Measurements from ENCODE around the gene MAN1C1. TPM values are rescaled to one million over a fixed set of nuclear protein-coding genes. Genes with fewer than 3 reads are reported as not detected.
"Not testable (repeated sequence)": the region's sequence is repeated elsewhere in the genome, so short reads cannot be mapped to it uniquely, and the experiment has no call there.

MAN1C1 gene
- total RNA-seq, 1 experiment from 2014 or later = not detected

DNA sequence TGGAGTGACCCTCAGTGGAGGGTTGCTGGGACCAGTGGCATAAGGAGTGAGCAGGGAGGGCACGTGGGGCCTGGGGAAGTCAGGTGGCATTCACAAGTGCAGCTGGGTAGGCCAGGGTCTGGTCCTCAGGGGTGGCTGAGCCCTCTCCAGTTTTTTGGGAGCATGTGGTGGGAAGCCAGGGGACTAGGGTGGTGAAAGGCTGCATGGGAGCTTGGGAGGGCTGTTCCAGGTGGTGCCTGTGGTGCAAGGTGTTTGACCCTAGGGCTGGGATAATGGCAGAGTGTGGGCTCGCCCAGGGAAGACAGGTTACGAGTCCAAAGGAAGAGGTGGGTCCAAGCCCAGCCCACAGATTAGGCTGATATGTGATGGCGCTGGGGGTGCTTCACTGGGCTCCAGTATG is 30.5 kb downstream of the MAN1C1 start:
- in situ Hi-C loops (cut with HindIII; ENCODE audit: low pct_unique_long_range_greater_than_20kb, low sequenced_read_pairs) = no loop called here
- no peak for DNase-seq (ENCODE audit: low read depth)

DNA sequence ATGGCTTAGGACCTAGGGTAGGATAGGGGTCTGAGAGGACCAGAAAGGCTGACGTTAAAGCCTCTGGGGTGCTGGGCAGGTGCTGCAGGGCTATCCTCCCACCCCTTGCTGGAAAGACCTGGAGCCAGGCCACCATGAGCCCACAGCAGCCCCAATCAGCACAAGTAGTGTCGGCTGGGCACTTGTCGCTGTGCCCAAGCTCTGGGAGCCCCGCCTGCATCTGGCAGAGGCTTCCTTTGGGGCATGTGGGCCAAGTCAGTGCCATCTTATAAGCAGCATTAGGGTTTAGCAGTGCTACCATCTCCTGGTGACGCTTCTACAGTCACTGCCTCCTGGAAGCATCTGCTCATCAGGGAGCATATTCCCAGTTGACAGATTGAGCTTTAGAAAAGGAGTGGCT is 31.3 kb downstream of the MAN1C1 start:
- DNase-seq (ENCODE audit: low read depth) = no peak
- in situ Hi-C loops (cut with HindIII; ENCODE audit: low pct_unique_long_range_greater_than_20kb, low sequenced_read_pairs) = no loop called here

DNA sequence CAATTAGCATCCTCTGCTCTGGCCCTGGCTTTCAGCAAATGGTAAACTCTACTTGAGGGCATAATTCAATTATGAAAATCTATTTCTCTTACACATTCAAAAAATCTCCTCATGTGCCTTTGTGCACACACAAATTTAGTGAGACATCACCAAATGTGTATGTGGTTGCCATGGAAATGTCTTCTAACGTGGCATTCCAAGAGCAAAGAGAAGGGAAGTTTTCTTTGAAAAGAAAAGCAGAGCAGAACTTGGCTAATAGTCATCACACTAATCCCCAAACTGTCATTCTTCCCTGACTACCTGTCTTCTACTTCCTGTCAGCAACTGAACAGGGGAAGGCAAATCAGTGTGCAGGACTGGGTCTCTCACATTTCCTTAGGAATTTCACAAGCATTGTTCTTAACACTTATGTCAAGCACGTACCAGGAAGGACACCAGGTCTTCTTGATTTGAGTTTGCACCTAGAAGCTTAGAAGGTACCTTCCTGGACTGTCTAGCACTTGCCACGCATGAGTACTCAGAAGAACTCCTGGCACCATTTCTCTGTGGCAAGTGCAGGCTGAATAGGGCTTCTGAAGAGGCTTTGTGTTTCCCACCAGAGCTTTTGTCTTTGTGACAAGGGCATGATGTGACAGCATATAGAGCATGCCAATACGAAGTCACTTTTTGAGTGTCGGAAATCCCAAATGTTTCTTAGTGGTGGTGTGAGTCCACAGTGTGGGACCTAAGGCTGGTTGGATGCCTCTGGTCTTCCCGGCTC is 32.3 kb downstream of the MAN1C1 start:
- in situ Hi-C loops (cut with HindIII; ENCODE audit: low pct_unique_long_range_greater_than_20kb, low sequenced_read_pairs) = no loop called here
- DNase-seq (ENCODE audit: low read depth) = no peak

DNA sequence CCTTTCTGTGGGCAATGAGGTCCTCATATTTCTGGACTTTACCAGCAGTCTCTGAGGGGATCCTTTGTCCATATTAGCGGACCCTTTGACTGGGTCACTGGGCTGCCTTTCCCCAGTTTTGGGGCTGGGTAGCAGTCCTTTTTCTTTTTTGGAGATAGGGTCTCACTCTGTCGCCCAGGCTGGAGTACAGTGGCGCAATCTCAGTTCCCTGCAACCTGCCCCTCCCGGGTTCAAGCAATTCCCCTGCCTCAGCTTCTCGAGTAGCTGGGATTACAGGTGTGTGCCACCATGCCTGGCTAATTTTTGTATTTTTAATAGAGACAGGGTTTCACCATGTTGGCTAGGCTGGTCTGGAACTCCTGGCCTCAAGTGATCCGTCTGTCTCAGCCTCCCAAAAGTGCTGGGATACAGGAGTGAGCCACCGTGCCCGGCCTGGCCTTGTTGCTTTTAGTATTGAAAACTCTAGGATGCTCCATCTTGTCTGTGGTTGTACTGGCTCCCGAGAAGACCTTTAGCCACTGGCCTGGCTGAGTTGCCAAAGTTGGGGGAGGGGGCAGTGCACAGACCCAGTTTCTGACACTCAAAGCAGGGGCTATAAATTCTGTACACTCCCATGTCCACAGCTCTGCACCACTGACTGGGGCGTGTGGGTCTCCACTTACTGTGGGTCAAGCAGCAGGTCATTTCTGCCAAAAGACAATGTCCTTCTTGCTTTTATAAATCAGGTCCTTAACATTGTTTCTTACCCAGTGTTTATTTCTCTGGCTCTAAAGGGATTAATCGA is 33.1 kb downstream of the MAN1C1 start:
- in situ Hi-C loops (cut with HindIII; ENCODE audit: low pct_unique_long_range_greater_than_20kb, low sequenced_read_pairs) = no loop called here
- DNase-seq (ENCODE audit: low read depth) = no peak

DNA sequence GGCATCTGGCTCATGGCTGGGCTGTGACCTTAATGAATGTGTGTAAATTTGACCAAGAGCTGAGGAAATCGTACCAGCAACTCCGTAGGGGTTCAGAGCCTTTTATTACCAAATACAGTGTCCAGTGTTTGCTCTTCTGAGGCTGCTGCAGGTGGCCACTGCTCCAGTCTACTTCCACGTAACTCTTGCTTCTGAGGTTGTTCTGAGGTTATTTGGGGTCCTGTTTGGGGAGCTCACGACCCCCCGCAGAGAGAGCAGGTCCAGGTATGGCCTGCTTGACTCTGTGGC is 33.6 kb downstream of the MAN1C1 start:
- in situ Hi-C loops (cut with HindIII; ENCODE audit: low pct_unique_long_range_greater_than_20kb, low sequenced_read_pairs) = no loop called here
- no peak for DNase-seq (ENCODE audit: low read depth)

GRCh38 chr1:25651036-25651640 is 34.5 kb downstream of the MAN1C1 start:
- in situ Hi-C loops (cut with HindIII; ENCODE audit: low pct_unique_long_range_greater_than_20kb, low sequenced_read_pairs) = no loop called here
- no peak for DNase-seq (ENCODE audit: low read depth)

DNA sequence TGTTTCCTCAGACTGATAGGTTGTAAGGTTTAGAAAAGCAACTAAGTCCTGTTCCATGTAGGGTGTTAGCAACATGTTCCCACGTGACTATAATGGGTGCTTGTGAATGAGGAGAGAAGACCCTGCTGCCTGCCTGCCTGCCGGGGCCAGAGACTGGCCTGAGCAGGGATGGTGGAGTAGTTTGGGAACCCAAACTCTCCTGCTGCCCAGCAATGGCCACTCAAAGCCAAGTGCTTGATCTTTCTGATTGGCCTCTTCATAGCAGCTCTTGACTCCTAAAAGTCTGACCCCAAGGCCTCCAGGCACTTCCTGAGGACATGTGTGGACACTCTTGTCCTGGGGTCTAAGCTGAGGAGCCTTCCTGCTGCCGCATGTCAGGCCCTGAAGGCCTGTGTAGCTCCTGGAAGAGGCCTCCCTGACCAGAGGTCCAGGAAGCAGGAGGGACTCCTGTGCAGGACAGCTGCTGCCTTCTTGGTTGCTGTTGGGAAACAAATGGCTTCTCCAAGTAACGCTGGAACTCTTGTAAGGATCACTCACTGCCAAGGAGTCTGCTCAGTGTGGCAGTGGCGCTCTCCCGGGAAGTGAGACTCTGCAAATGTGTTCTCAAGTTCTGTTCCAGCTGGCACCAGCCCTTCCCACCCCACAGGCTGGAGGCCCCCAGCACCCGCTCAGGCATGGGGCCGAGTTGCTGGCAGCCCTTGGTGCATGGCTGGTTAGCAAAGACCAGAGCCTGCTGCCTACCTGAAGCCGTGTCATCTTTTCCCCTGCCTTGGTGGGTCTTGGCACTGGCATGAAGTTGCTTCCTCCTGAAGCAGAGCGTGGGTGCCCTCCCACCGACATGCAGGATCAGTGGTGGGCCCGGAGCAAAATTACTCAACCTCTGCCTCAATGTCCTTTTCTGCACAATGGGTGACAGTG is 35.5 kb downstream of the MAN1C1 start:
- no peak for DNase-seq (ENCODE audit: low read depth)
- in situ Hi-C loops (cut with HindIII; ENCODE audit: low pct_unique_long_range_greater_than_20kb, low sequenced_read_pairs) = no loop called here

DNA sequence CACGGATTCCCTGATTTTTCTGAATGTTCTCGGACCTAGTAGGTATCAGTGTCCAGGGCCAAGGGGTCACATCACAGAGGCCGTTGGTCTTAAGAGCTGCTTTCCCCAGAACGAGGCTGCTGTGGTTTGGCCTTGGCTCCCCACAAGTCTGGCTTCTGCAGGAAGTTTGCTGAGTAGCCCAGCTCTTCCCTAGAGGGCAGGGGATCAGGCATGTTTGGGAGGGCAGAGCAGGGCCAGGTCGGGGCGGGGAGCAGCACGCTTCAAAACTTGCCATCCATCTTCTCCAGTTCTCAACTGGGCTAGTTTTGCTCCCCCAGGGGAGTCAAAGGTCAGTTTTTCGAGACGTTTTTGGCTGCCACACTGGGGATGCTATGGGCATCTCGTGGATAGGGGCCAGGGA is 37.0 kb downstream of the MAN1C1 start:
- in situ Hi-C loops (cut with HindIII; ENCODE audit: low pct_unique_long_range_greater_than_20kb, low sequenced_read_pairs) = no loop called here
- no peak for DNase-seq (ENCODE audit: low read depth)

GRCh38 chr1:25654109-25654660 is 37.6 kb downstream of the MAN1C1 start:
- no peak for DNase-seq (ENCODE audit: low read depth)
- in situ Hi-C loops (cut with HindIII; ENCODE audit: low pct_unique_long_range_greater_than_20kb, low sequenced_read_pairs) = no loop called here

- no peak for DNase-seq (ENCODE audit: low read depth)
- in situ Hi-C loops (cut with HindIII; ENCODE audit: low pct_unique_long_range_greater_than_20kb, low sequenced_read_pairs) = no loop called here
These were observed 40.7 kb downstream of the MAN1C1 start for GRCh38 chr1:25657121-25657882.

- DNase-seq (ENCODE audit: low read depth) = no peak
- in situ Hi-C loops (cut with HindIII; ENCODE audit: low pct_unique_long_range_greater_than_20kb, low sequenced_read_pairs) = no loop called here
These were observed 41.5 kb downstream of the MAN1C1 start for GRCh38 chr1:25657883-25658760.

GRCh38 chr1:25658791-25659431 is 42.3 kb downstream of the MAN1C1 start:
- in situ Hi-C loops (cut with HindIII; ENCODE audit: low pct_unique_long_range_greater_than_20kb, low sequenced_read_pairs) = no loop called here
- DNase-seq (ENCODE audit: low read depth) = no peak

- no peak for DNase-seq (ENCODE audit: low read depth)
- in situ Hi-C loops (cut with HindIII; ENCODE audit: low pct_unique_long_range_greater_than_20kb, low sequenced_read_pairs) = no loop called here
These were observed 44.6 kb downstream of the MAN1C1 start for GRCh38 chr1:25661043-25661815.

DNA sequence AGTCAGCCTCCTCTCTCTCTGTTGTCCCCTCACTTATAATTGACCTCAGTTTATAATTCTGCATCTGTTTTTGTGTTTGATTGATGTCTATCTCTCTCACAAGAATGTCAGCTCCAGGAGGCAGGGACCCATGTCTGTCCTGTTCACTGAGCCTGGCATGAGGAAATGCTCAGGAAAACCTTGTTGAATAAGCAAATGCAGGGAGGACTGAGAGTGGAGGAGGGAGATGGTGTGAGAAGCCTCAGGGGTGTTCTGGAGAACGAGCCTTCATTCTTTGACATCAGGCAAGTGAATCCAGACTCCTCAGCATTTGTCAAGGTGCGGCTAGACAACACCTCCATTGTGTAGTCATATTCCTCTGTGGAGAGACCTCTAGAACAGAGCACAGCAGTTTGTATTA is 45.5 kb downstream of the MAN1C1 start:
- in situ Hi-C loops (cut with HindIII; ENCODE audit: low pct_unique_long_range_greater_than_20kb, low sequenced_read_pairs) = no loop called here
- no peak for DNase-seq (ENCODE audit: low read depth)

DNA sequence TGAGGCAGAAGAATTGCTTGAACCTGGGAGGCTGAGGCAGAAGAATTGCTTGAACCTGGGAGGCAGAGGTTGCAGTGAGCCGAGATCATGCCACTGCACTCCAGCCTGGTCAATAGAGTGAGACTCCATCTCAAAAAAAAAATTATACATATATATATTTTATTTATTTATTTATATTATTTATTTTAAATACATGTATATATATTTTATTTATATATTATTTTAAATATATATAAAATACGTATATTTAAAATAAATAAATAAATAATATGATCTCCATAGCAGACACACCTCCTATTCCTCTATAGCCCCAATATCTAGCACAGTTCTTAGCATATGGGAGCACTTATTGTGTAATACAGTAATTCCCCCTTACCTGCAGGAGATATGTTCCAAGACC is 46.4 kb downstream of the MAN1C1 start:
- DNase-seq (ENCODE audit: low read depth) = not testable (repeated sequence)

More for the DNA sequence above, 46.4 kb downstream of the MAN1C1 start:
- in situ Hi-C loops (cut with HindIII; ENCODE audit: low pct_unique_long_range_greater_than_20kb, low sequenced_read_pairs) = not testable (repeated sequence)
